ENCODE results near the gene SFSWAP.
"Not testable (repeated sequence)": the region's sequence is repeated elsewhere in the genome, so short reads cannot be mapped to it uniquely, and the experiment has no call there.

SFSWAP gene

GRCh38 chr12:131735476-131736445 is 24.9 kb downstream of the SFSWAP start:
- no peak for DNase-seq (ENCODE audit: low read depth in 2 of 2)

GRCh38 chr12:131736446-131737149 is 25.7 kb downstream of the SFSWAP start:
- DNase-seq (ENCODE audit: low read depth in 2 of 2): no peak

- no peak for DNase-seq (ENCODE audit: low read depth in 2 of 2)
Measured at GRCh38 chr12:131737150-131737827, 26.4 kb downstream of the SFSWAP start.

DNA sequence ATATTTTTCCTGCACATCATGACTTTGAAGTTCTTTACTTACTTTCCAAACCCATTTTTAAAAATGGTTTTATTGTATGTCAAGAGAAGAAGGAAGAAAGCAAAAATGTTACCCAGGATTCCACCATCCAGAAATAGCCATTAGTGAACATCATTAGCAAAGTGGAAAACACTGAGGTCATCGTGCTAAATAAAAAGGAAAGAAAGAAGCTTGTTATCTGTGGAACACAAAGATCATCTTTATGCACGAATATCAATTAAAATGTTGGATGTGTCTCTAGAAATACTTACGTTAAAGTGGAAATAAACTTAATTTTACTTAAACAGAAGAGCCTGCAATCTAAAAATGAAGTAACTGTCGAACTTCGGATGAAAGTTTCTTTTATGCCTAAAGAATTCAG is 27.3 kb downstream of the SFSWAP start:
- DNase-seq (ENCODE audit: low read depth in 2 of 2): no peak

- DNase-seq (ENCODE audit: low read depth in 2 of 2): no peak
Measured at GRCh38 chr12:131740626-131741025, 29.7 kb downstream of the SFSWAP start.

GRCh38 chr12:131742761-131743160 is 31.9 kb downstream of the SFSWAP start:
- DNase-seq (ENCODE audit: low read depth in 2 of 2): not testable (repeated sequence)

DNA sequence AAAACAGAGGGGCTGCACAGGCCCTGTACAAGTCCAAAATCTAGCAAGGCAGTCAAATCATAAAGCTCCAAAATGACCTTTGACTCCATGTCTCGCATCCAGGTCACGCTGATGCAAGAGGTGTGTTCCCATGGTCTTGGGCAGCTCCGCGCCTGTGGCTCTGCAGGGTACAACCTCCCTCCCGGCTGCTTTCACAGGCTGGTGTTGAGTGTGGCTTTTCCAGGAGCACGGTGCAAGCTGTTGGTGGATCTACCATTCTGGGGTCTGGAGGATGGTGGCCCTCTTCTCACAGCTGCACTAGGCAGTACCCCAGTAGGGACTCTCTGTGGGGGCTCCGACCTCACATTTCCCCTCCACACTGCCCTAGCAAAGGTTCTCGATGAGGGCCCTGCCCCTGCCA is 32.5 kb downstream of the SFSWAP start:
- DNase-seq (ENCODE audit: low read depth in 2 of 2): not testable (repeated sequence)

DNA sequence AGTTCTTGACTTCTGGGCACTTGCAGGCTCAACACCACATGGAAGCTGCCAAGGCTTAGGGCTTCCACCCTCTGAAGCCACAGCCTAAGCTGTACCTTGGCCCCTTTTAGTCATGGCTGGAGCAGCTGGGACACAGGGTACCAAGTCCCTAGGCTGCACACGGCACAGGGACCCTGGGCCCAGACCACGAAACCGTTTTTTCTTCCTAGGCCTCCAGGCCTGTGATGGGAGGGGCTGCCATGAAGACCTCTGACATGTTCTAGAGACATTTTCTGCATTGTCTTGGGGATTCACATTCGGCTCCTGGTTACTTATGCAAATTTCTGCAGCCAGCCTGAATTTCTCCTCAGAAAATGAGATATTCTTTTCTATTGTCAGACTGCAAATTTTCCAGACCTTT is 33.0 kb downstream of the SFSWAP start:
- DNase-seq (ENCODE audit: low read depth in 2 of 2): not testable (repeated sequence)

- not testable (repeated sequence) for DNase-seq (ENCODE audit: low read depth in 2 of 2)
Measured at GRCh38 chr12:131744675-131745074, 33.8 kb downstream of the SFSWAP start.

GRCh38 chr12:131745706-131746105 is 34.8 kb downstream of the SFSWAP start:
- no peak for DNase-seq (ENCODE audit: low read depth in 2 of 2)

DNA sequence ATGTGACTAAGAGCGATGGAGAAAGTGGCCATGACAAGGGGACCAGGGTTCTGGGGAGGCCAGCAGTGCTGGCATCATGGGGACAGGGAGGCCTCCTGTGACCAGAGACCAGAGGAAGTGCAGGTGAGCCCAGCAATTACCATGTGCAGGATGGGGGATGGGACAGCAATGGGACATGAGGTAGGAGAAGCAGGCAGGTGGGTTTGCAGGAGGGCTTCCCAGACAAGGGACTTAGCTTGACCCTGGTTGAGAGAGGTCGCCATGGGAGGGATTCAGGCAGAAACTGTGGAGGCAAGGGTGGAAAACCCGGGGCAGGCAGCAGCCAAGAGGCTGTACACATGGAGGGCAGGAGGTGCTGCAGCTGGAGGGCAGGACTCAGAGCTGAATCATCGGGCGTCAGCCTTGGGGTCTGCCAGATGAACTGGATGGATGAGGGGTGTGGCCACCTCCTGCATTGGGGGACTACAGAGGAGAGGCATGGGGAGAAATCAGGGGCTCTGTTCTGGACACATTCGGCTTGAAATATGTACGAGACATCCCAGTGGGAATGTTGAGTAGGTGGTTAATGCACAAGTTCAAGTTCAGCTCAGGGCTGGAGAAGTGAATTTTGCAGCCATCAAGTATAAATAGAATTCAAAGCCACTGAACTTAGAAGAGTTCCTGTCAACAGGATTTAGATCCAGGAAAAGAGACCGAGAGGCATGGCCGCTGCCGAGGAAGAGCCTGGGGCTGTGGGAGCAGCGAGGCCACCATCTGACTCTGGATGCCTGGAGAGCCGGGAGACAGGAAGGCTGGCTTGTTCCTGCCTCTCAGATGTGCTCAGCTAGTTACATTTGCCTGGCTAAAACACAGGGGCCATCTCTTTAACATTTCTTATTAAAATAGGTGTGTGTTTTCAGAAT is 36.6 kb downstream of the SFSWAP start:
- DNase-seq (ENCODE audit: low read depth in 2 of 2): no peak

- no peak for DNase-seq (ENCODE audit: low read depth in 2 of 2)
Measured at GRCh38 chr12:131749618-131750315, 38.9 kb downstream of the SFSWAP start.

- DNase-seq (ENCODE audit: low read depth in 2 of 2): no peak
Measured at GRCh38 chr12:131751335-131751734, 40.4 kb downstream of the SFSWAP start.

DNA sequence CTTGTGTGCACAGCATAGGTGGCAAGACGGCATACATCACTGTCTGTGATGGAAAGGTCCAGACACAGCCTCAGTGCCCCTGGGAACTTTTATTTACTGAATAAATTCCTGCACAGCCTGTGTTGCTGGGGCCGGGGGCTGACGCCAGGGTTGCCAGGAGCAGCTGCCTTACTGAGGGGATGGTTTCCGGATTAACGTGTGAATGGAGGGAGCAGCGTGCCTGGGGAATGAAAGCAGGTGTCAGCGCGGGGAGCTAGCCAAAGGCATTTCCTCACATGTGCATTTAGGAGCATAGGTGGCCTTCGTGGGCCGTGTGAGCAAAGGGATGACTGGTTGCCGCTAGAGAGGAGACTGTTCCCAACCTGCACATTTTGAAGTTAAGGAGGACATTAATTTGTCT is 41.6 kb downstream of the SFSWAP start:
- no peak for DNase-seq (ENCODE audit: low read depth in 2 of 2)

DNA sequence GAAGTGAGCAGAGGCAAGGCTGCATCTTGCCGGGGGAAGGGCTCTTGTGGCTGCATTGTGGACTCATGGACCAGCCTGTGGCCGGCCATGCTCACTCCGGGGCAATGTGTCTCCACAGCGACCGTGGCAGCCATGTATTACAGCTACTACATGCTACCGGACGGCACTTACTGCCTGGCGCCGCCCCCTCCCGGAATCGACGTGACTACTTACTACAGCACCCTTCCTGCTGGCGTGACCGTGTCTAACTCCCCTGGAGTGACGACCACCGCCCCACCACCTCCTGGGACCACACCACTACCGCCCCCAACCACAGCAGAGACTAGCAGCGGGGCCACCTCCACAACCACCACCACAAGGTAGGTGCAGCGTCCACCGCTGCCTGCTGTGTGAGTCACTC is 42.1 kb downstream of the SFSWAP start:
- DNase-seq (ENCODE audit: low read depth in 2 of 2): no peak

DNA sequence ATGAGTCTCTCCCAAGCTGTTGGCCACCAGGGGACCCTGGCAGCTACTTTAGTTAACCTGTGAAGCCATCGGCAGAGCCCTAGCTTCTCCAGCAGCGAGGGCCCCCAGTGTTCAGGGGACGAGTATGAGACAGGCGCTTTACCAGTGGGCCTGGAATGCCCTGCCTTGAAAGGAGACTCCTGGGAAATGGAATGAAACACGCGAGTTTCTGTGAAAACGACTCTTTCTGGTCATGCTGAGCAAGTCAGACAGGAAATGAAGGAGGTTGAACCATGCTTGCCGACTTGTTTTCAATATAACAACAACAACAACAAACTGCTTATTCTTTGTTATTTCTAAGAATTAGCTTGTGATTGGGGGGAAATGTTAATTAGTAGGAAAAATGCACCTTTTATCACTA is 42.9 kb downstream of the SFSWAP start:
- DNase-seq (ENCODE audit: low read depth in 2 of 2): no peak

DNA sequence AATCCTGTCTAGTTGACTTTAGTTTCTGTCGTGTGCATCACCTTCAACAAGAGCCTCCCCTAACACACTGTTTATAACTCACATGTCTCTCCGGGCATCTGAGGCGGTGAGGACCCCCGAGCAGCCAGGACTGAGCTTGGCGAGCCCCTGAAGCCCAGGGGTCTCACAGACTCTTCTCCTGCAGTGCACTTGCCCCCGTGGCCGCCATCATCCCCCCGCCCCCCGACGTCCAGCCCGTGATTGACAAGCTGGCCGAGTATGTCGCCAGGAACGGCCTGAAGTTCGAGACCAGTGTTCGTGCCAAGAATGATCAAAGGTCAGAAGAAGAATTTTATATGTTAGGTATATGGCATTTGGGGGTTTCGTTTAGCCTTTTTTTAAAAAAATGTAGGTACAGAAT is 43.3 kb downstream of the SFSWAP start:
- no peak for DNase-seq (ENCODE audit: low read depth in 2 of 2)

- no peak for DNase-seq (ENCODE audit: low read depth in 2 of 2)
Measured at GRCh38 chr12:131755305-131756113, 44.6 kb downstream of the SFSWAP start.

- no peak for DNase-seq (ENCODE audit: low read depth in 2 of 2)
Measured at GRCh38 chr12:131756441-131756840, 45.6 kb downstream of the SFSWAP start.

GRCh38 chr12:131757111-131757510 is 46.2 kb downstream of the SFSWAP start:
- no peak for DNase-seq (ENCODE audit: low read depth in 2 of 2)
